Activated CD4-positive, alpha-beta T cell treated with anti-CD3 and anti-CD28 coated beads, Interleukin-2, Interleukin-6, amounts not matched to agents 100 ng/mL and 50 ng/mL, durations not matched to agents 16 hours and 8 hours (primary cell): ENCODE data around the gene SLC6A16.
"Not testable (repeated sequence)": the region's sequence is repeated elsewhere in the genome, so short reads cannot be mapped to it uniquely, and the experiment has no call there.

ENCODE experiments used
- DNase-seq: peaks from one replicate; pipeline ENCODE4 v3.0.0-alpha.2; 2020

The SLC6A16 gene

DNA sequence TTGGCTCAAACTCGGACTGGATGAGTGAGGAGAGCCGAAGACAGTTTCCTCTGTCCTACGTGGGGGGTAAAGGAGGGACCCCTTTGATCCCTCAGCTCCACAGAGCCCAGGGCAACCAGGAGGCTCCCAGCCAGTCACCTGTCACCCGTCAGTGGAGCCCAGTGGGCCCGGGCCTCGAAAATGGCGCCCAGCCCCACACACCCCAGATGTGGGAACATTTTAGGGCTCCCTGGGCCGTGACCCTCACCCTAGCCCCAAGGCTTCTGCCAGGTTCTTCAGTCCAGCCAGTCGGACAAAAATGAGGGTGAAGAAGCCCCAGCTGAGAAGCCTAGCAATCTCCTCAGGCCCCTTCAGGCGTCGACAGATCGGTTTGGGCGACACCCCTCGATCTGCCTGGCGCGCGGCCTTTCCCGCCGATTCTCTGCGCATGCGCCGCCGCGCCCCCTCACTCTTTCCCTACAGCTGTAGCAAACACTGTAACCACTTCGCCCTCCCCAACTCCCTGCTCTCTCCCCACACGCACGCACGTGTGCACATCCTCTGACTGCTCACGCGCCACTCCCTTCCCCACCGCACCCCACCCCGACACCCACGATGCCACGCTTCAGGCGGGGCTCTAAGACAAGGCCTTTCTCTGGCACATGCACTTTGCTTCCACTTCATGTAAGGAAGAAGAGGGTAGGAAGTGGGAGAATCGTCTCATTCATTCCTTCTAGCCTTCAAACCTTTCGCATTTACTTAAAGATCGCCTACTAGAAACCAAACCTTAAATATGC lies at the start of gene SLC6A16:
TSS of gene SLC6A16 (minus strand) at position 391 of the 776 bp plus-strand sequence. CDS start 13,844 bp downstream, outside the sequence.
- no peak for DNase-seq

DNA sequence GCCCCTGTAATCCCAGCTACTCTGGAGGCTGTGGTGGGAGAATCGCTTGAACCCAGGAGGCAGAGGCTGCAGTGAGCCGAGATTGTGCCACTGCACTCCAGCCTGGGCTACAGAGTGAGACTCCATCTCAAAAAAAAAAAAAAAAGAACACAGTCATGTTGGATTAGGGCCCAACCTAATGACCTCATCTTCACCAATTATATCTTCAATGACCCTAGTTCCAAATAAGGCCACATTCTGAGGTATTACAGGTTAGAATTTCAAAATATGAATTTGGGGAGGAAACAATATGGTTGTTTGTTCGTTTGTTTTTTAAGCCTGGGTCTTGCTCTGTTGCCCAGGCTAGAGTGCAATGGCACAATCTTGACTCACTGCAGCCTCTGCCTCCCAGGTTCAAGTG lies 48.2 kb upstream of the SLC6A16 start:
- not testable (repeated sequence) for DNase-seq

DNA sequence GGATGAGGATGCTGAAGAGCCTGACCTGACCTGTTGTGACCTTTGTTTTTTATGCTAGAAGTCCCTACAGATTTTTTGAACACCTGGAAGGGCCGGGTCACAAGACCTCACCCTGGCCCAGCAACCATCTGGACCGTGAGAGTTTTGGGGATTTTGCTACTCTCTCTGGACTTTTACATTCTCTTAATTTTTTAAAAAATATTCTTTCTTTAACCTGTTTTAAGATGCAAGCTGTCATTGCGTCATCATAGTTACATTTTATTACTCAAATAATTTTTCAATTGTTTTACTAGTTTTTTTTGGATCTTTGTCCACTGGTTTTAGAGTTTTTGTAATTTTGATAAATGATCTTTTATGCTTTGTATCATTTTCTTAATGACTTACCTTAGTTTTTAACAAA lies 46.2 kb upstream of the SLC6A16 start:
- DNase-seq = no peak

DNA sequence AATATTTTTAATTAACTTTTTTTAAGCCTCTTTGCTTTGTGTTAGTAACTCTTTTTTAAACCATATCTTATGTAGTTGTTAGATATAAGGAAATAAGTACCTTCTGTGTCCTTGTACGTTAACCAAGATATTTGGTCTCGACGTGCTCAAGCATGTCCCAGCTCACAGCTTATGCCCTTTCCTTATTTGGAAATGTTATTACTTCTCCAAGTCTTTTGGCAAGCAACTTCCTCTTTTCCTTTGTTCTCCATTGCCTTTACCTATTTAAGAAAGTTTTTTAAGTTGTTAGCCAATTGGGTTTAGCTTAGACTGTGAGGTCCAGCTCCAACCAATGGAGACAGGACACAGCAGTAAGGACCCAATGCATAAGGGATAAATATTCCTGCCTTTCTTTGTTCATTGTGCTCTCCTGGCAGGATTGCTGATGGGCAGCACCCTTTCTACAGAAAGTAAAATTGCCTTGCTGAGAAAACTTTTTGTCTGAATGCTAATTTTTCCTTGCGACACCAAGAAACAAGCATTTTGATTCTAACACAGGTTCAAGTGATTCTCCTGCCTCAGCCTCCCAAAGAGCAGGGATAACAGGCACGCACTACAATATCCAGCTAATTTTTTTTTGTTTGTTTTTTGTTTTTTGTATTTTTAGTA lies 43.8 kb upstream of the SLC6A16 start:
- no peak for DNase-seq

DNA sequence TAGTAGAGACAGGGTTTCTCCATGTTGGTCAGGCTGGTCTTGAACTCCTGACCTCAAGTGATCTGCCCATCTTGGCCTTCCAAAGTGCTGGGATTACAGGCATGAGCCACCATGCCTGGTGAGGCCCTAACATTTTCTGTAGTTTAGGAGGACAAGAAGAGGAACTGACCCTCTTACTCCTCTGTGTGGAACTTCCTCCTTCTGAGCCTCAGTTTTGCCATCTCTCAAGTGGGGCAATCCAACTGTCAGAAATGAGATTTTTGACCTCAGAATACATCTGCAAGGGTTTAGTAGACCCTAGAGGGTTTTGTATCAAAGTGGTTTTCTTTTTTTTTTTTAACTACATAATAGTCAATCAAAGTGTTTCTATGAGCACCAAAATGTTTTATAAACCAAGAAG lies 41.1 kb upstream of the SLC6A16 start:
- no peak for DNase-seq

DNA sequence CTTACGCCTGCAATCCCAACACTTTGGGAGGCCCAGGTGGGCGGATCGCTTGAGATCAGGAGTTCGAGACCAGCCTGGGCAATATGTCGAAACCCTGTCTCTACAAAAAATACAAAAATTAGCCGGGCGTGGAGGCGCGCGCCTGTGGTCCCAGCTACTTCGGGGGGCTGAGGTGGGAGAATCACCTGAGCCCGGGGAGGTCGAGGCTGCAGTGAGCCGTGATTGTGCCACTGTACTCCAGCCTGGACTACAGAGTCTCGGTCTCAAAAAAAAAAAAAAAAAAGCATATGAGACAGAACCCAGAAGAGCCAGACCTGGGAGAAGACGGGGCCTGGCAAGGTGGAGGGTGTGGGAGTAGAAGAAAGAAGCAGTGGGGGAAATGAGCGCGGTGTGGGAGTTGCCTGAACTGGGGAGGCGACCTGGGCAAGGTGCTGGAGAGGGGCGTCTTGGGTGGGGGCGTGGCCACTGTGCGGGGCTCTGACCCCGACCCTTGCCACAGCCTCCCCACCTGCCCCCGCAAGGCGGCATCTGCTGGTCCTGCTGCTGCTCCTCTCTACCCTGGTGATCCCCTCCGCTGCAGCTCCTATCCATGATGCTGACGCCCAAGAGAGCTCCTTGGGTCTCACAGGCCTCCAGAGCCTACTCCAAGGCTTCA lies 39.2 kb upstream of the SLC6A16 start:
- no peak for DNase-seq

DNA sequence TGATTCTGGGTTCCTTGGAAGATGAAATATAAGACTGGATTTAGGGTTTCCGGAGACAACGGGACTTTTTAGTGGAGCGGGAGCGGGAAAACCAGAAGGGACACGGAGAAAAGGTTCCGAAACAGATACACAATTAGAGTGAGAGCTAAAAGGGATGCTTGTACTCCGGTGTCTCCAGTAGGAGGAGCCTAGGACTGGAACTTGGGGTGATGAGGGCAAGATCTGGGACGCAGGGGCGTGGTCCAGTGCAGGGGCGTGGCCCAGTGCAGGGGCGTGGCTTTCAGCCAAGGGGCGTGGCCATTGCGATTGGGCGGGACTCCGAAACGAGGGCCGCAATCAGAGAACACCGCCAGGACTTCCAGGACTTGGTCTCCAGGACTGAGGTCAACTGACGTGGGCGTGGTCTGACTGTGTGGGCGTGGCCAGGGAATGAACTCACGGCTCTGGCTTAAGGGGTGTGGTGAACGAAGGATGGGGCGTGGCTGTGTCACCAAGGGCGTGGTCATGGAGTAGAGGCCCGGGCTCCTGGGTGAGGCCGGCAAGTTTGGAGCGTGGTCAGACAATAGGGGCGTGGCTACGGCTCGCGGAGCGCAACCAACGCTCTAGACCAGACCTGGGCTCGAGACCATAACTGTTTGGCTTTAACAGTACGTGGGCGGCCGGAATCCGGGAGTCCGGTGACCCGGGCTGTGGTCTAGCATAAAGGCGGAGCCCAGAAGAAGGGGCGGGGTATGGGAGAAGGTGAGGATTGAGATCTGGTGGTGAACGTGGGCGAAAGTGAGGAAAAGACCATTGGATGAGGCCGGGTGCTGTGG lies 38.5 kb upstream of the SLC6A16 start, which contains the start of gene DKKL1:
TSS of gene DKKL1 (plus strand) at position 610 of the 815 bp plus-strand sequence. CDS start at position 732, 122 bp downstream.
- DNase-seq = peak; percentile 84

DNA sequence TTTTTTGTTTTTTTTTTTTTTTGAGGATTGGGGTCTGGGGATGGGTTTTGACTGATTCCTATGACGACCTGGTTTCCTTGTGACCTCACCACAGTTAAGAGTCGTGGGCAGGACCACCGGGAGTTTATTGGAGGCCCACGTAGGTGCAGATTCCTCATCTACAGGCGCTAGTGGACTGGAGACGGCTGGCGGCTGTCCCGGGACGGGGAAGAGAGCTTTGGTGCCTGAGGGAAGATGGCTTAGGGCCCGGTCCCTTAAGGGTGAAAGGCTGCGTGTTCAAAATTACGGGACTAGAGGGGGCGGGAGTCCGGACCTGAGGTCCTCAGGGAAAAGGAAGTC lies 37.9 kb upstream of the SLC6A16 start:
- no peak for DNase-seq

DNA sequence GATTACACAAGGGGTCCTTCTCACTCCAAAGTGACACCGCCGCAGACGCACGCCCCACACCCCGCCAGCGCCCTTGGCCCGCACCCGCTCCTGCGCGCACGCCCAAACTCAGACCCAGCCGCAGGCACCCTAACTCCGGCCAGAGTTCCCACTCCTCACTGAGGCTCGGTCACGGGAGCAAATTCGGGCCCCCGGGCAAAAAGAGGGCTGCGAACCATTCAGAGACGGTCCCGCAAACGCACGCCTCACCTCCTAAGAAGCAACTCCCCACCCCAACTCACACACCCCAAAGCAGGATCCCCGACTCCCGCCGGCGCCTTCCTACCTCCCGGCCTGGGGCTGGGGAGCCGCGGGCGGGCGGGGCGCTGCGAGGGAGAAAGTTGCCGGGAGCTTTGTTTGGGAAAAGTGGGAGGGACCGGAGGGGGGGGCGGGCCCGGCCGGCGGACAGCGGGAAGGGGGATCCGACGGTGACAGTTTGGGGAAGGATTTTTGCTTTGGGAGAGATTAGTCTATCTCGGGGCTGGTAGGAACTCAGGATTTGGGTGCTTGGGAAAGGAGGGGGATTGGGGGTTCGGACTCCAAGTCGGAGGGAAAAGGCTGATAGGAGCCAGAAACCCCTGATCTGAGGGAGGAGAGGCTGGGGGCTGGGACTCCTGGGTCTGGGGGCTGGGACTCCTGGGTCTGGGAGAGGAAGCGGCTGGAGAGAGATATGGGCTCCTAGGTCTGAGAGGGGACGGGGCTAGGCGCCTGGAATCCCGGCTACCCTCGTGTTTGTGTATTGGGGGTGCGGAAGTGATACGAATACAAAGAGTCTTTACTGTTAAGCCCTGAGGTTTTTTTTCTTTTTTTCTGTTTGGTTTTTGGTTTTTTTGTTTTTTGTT lies 37.3 kb upstream of the SLC6A16 start, which contains the start of gene TEAD2:
TSS of gene TEAD2 (minus strand) at position 369 of the 881 bp plus-strand sequence. CDS start 2,341 bp downstream, outside the sequence.
- DNase-seq = no peak

DNA sequence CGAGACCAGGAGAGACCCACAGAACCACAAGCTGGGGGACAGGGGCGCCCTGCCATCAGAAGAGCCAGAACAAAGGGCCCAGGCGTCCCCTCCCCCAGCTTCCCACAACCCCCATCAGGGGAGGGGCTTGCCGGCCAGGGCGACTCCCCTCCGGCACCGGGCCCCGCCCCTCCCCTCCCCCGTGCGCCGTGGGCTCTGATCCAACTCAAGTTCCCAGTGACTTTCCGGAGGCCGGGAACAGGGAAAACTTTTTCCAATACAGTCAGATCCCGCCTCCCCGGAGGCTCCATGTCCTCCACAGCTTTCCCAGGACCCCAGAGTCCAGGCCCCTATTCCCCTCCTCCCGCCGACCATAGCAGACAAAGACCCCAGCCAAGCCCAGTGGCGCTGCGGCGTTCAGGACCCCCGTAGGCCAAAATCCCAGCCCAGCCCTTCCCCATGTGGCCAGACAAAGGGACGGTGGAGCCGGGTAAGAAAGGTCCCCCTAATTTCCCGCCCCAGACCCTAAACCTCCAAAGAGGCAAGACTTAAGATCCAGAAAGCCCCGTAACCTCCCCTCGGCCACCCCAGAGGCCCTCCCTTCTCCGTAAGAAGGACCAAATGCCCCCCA lies 36.6 kb upstream of the SLC6A16 start:
- no peak for DNase-seq

DNA sequence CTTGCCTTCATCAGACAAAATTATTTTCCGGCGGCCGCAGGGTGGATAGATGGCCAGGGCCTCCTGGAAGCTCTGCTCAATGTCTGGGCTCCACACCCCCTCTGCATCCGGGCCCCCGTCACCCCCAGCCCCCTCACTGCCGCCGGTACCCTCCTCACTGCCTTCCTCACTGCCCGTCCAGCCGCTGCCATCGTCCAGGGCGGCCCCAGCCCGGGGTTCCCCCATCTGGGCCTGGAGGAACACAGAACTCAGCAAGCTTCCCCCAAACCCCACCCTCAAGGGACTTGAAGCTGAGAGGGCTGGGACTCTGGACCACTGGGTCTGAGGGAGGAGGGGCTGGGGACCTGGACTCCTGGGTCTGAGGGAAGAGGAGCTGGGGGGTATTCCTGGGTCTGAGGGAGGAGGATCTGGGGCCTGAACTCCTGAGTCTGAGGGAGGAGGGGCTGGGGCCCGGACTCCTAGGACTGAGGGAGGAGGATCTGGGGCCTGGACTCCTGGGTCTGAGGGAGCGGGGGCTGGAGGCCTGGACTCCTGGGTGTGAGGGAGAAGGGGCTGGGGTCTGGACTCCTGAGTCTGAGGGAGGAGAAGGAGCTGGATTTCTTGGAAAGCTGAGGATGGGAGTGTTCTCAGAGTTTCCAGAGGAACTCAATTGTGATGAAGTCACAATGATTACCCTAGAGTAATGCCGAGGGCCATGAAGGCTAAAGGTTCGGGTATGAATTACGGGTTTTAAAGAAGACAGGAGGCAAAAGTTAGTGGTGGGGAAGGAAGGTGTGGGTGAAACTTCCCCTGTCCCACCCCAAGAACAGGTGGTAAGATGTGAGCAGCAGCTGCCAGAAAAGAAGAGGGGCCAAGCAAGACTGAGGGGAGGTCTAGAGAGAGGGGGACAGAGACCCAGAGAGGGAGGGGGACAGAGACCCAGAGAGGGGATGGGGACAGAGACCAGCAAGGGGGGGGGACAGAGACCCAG lies 35.1 kb upstream of the SLC6A16 start:
- DNase-seq = no peak

DNA sequence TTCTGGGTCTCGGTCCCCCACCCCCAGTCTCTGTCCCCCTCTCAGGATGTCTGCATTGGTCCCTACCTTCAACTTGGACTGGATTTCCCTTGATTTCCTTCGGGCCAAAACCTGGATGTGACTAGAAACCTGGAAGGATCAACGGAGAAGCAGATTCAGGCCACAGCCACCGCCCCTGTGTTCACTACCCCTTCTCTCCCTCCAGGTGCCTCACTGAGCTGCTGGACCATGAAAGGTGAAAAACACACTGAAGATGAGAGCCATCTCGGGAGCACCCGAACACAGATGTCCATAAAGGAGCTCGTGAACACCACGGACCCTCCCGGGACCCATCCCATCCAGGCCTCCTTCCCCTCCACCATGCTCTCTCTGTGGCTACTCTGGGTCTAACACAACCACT lies 32.2 kb upstream of the SLC6A16 start:
- no peak for DNase-seq

DNA sequence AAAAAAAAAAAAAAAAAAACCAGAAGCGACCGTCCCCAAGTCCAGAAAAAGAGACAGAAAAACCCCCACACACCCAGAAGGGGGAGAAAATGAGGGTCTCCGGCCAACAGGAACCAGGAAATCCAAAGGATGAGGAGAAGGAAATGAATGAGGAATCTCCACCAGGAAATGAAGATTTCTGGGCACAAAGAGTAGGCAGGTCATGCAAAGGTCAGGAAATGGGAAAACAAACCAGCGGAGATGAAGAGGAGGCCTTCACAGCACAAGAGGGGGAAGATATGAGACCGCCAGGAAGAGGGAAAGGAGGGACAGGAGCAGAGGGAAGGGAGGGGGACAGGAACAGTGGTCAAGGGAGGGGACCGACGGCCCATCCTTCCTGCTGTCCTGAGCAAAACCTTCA lies 31.4 kb upstream of the SLC6A16 start:
- no peak for DNase-seq

DNA sequence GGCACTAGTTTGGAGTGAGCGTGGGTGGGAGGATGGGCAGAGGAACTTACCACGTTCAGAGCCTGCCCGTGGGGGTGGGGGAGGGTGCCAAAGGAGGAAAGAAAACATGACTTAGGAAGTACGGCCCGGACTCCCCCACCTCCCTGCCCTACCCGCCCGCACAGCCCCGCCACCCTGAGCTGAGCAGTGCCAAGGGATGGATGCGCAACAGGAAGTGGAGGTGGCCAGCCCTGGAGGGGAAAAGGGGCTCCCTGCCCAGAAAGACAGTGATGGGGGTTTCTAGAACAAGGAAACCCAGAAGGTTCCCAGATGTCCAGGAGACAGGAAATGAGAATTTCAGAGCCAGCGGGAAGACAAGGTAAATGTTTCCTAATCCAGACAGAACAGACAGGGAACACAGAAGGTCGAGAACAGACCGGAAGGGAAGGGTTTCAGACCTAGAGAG lies 30.9 kb upstream of the SLC6A16 start:
- DNase-seq = no peak

DNA sequence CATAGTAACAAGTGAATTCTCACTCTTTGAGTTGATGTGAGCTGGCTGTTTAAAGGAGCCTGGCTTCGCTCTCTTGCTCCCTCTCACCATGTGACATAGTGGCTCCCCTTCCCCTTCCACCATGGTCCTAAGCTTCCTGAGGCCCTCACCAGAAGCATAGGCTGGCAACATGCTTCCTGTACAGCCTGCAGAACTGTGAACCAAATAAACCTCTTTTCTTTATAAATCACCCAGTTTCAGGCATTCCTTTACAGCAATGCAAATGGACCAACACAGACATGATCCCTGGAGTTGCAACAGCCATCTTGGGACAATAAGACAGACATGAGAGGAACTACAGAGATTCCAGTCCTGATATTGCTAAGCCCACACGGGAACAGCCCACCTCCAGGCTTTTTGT lies 24.6 kb upstream of the SLC6A16 start:
- no peak for DNase-seq

DNA sequence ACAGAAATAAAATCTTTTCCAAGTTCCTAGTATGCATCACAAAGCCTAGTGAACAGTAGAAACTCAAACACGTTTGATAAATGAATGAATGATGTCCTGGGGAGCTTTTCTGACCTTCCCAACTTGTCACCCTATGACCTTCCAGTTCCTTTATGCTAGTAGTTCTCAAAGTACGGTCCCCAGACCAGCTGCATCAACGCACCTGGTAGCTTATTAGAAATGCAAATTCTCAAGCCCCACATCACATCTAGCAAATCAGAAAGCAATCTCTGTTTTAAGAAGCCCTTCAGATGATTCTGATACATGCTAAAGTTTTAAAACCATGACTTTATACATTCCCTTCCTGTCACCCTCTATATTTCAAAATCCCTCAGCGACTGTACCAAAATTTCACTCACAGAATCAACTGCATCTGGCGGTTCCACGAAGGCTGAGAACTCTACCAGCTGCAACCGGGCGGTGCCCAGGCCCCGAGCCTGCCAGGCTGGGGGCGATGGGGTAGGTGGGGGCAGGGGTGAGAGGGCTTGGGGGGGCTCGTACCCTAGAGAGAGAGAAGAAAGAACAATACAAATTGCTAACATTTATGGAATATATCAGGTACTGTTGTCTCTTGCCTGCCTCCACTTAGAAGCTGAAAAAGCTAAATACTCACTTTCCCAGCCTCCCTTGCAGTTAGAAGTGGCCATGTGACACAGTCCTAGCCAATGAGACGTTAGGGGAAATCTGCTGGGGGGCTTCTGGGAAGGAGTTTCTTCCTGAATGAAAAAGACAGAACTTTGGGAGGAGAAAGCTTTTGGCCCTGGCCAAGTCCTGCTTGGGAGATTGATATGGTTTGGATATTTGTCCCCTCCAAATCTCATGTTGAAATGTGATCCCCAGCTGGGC lies 23.6 kb upstream of the SLC6A16 start:
- no peak for DNase-seq

DNA sequence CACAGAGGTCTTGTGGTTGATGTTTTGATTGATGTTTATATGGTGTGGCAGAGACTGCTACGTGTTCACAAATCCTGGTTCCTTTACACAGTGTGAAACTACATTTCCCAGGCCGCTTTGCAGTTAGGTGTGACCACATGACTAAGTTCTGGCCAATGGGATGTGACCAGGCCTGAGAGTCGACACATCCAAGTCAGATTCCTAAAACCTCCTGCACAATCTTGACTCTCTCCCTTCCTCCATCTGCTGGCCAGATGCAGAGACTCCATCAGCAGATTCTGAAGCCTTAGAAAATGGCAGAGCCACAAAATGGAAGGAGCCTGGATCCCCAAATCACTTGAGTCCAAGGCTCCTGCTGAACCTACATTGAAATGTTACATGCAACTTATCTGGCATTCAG lies 22.8 kb upstream of the SLC6A16 start:
- peak; percentile 36 for DNase-seq

DNA sequence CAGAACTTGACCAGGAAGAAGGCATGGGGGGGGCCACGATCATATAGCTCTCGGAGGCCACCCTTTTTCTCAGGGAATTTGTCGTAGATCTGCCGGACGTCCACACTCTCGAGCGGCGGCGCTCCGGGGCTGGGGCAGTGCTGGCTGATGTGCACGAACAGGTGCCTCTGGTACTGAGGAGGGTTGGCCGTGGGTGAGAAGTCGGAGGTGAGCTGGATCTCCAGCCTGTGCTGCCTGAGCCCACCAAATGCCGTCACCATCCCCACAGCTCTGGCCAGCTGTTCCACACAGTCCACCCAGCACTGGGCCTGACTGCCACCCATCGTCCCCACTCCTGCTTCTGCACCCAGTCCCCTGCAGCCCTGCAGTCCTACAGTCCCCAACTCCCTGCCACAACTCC lies 22.2 kb upstream of the SLC6A16 start:
- DNase-seq = no peak
